T-cell (primary cell): Measurements from ENCODE around the gene FHIT. TPM values are rescaled to one million over a fixed set of nuclear protein-coding genes. Genes with fewer than 3 reads are reported as not detected.

Experiments
- ATAC-seq, 4 experiments: fragments of 200-7000 bp in 3 of 4; fragments of 150-1000 bp in 1 of 4; cut with Tn5 transposase; replicated peaks in 1 of 4; 1 replicate in 3 of 4; 2 replicates in 1 of 4; pipeline ENCODE4 v1.10.0; 2021; ENCODE audit warnings: moderate library complexity in 3 of 4, mild to moderate bottlenecking in 2 of 4, moderate number of reproducible peaks in 1 of 4
- CTCF ChIA-PET, 2 donors: fragments of 300-600 bp; sonication (Branson Sonifier 250); formaldehyde crosslinking; loops; one replicate each; lab custom pipeline; 2022; ENCODE audit warnings: antibody characterized with exemption in 2 of 2; lab: Charles Lee
- POLR2A ChIA-PET, 2 donors: fragments of 300-600 bp; sonication (Branson Sonifier 250); formaldehyde crosslinking; loops; one replicate each; lab custom pipeline; 2022; ENCODE audit warnings: antibody characterized with exemption in 2 of 2; lab: Charles Lee
- DNase-seq, 35 experiments: peaks; one replicate each; pipeline versions ENCODE4 v3.0.0 to v3.0.0-alpha.2; 2013 to 2023
- H3K27ac ChIP-seq: one replicate; pipeline ENCODE4 v1.5.1; 2013; ENCODE audit warnings: low read length
- H3K27me3 ChIP-seq, 2 experiments: replicated peaks in 1 of 2; 1 replicate in 1 of 2; 2 replicates in 1 of 2; pipeline versions ENCODE4 v1.6.1 to v1.7.0; 2013; ENCODE audit warnings: low read length in 1 of 2, mixed read lengths in 1 of 2; ENCODE audit not compliant: control insufficient read depth in 2 of 2, insufficient read depth in 2 of 2; ENCODE audit errors: extremely low read depth in 1 of 2
- H3K36me3 ChIP-seq, 2 donors: 1 replicate in 1 of 2; 2 replicates in 1 of 2; pipeline versions ENCODE4 v1.6.1 to v1.7.0; 2013; ENCODE audit warnings: low read length in 1 of 2; ENCODE audit not compliant: control insufficient read depth in 2 of 2, insufficient read depth in 1 of 2; ENCODE audit errors: extremely low read depth in 1 of 2
- H3K4me1 ChIP-seq, 2 experiments: 1 replicate in 1 of 2; 2 replicates in 1 of 2; pipeline versions ENCODE4 v1.6.1 to v1.7.0; 2013; ENCODE audit warnings: low read length in 2 of 2, mixed read lengths in 1 of 2; ENCODE audit not compliant: insufficient read depth in 2 of 2, control insufficient read depth in 1 of 2; ENCODE audit errors: extremely low read depth in 1 of 2
- H3K4me3 ChIP-seq, 2 donors: 1 replicate in 1 of 2; 2 replicates in 1 of 2; pipeline versions ENCODE4 v1.5.1 to v1.7.0; 2013; ENCODE audit warnings: mild to moderate bottlenecking in 2 of 2, low read length in 1 of 2, moderate library complexity in 1 of 2; ENCODE audit not compliant: control insufficient read depth in 1 of 2; ENCODE audit errors: extremely low read depth in 1 of 2
- H3K9me3 ChIP-seq: 2 replicates; pipeline ENCODE4 v1.7.0; 2013
- H3K27ac Mint-ChIP-seq, 2 donors: one replicate each; pipeline ENCODE4 v1.8.0; 2020 to 2021; ENCODE audit warnings: mild to moderate bottlenecking in 2 of 2, mixed read lengths in 2 of 2
- H3K27me3 Mint-ChIP-seq, 2 donors: one replicate each; pipeline ENCODE4 v1.8.0; 2021 to 2022; ENCODE audit warnings: mixed read lengths in 2 of 2
- H3K36me3 Mint-ChIP-seq: one replicate; pipeline ENCODE4 v1.8.0; 2021; ENCODE audit warnings: mixed read lengths
- H3K4me1 Mint-ChIP-seq, 3 donors: one replicate each; pipeline ENCODE4 v1.8.0; 2020 to 2022; ENCODE audit warnings: mixed read lengths in 3 of 3, mild to moderate bottlenecking in 1 of 3
- H3K4me3 Mint-ChIP-seq, 3 donors: one replicate each; pipeline ENCODE4 v1.8.0; 2020 to 2022; ENCODE audit warnings: mild to moderate bottlenecking in 3 of 3, mixed read lengths in 3 of 3, moderate library complexity in 3 of 3
- H3K9me3 Mint-ChIP-seq, 3 donors: one replicate each; pipeline ENCODE4 v1.8.0; 2020 to 2022; ENCODE audit warnings: mixed read lengths in 3 of 3
- WGBS: methylation state at CpG from one replicate; pipeline ENCODE4 v1.1.5; 2013; ENCODE audit warnings: missing lambda C conversion rate; ENCODE audit not compliant: insufficient coverage; 5-methylcytosine and 5-hydroxymethylcytosine counted together
- total RNA-seq, 35 experiments: library from RNA in 6 of 35; stranded (reverse) in 6 of 35; fragments of 120-200 nt in 1 of 35; gene quantifications; one replicate each; pipeline versions ENCODE4 v1.2.1 to v1.2.4 and lab custom pipeline; 2013 to 2026

The FHIT gene
- total RNA-seq, 5 donors from 2014 or later (not counting 1 experiment from before 2014, with no cell fraction given) = 33.1 to 197 (median 78.3) TPM

DNA sequence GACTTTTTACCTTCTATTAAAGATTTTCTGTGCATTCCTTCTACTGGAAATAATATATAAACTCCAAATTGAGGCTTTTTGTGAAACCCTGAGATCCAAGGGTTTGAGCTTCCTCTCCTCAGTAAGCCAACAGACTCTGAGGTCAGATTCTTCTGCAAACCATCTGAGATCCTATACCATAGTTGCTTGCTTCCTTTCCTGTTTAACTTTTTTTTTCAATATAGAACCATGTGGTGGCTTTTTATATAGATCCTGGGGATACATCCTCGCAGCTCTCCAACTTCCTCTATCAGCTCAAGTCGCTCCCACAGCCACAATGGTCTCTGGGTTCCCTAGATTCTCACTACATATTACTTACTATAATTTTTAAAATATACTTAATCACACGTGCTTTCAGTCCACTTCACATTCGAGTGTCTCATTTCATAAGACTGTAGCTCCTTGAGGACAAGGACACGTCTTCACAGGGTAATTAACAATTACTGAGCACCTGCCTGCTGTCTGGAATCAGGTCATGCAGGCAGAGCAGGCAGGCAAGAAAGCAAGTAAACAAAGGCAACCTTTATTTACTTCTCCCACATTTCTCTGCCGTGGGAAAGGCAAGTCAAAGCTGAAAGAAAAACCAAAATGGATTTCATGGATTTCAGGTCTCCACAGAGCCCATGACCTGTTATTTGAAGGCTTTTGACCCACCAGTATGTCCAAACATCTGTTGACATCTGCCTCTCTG lies 941.5 kb downstream of the FHIT start:
- no peaks in the 10 kb centered on the region for H3K9me3 Mint-ChIP-seq
- Histone ChIP-seq H3K36me3 (no peaks in the 10 kb centered on the region), H3K27ac (no peak overlapping the region), H3K4me1 (no peaks in the 10 kb centered on the region), H3K27me3 (no peaks in the 10 kb centered on the region), H3K4me3 (no peak overlapping the region), H3K9me3 (no peaks in the 10 kb centered on the region)
- no peak for ATAC-seq
- POLR2A ChIA-PET = no interaction called here
- peaks cover 2 to 14% (median 14%) of the 10 kb centered on the region in 3 donors for H3K4me1 Mint-ChIP-seq
- CTCF ChIA-PET = no interaction called here
- no peaks in the 10 kb centered on the region for H3K36me3 Mint-ChIP-seq
- no peak overlapping the region for H3K27ac Mint-ChIP-seq
- 81% methylated on average over 3 of the region's 6 CpGs for WGBS
- DNase-seq = no peak
- H3K4me3 Mint-ChIP-seq = no peak overlapping the region
- H3K27me3 Mint-ChIP-seq = no peaks in the 10 kb centered on the region

DNA sequence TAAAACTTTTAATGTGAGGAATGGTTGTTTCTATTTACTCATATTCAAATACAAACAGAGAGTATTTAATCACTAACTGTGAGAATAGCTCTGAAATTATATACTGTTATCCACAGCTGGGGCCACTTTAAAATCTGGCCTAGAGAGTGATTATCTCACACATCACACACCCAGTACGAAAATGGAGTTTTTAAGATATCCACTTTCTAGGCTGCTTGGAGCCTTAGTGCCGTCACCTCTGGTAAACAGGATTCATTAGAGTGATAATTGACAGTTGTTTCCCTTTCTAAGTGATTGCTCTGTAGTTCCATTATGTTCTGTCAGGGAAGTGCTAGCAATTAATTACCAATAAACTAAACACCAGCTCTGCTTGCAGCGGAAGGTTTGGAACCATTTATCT lies 942.4 kb downstream of the FHIT start:
- DNase-seq (no peak), ATAC-seq (no peak)
- H3K27ac ChIP-seq = no peak overlapping the region
- no peak overlapping the region for H3K4me3 ChIP-seq
- Mint-ChIP-seq H3K36me3 (no peaks in the 10 kb centered on the region), H3K9me3 (no peaks in the 10 kb centered on the region), H3K4me3 (no peak overlapping the region), H3K27me3 (peaks cover 0 to 3% of the 10 kb centered on the region in 2 donors), H3K27ac (no peak overlapping the region), H3K4me1 (peaks cover 3 to 10% (median 7%) of the 10 kb centered on the region in 3 donors)
- H3K36me3 ChIP-seq = no peaks in the 10 kb centered on the region
- H3K27me3 ChIP-seq = no peaks in the 10 kb centered on the region
- no peaks in the 10 kb centered on the region for H3K9me3 ChIP-seq
- POLR2A ChIA-PET = no interaction called here
- CTCF ChIA-PET = interaction anchor here (0.6 kb wide), 2 partner anchors 1613 to 1949 kb away, joined by 3 read pairs; no protein-coding TSS in a partner anchor
- H3K4me1 ChIP-seq = no peaks in the 10 kb centered on the region
- no CpG with 5 or more reads among the region's 3 CpGs for WGBS

DNA sequence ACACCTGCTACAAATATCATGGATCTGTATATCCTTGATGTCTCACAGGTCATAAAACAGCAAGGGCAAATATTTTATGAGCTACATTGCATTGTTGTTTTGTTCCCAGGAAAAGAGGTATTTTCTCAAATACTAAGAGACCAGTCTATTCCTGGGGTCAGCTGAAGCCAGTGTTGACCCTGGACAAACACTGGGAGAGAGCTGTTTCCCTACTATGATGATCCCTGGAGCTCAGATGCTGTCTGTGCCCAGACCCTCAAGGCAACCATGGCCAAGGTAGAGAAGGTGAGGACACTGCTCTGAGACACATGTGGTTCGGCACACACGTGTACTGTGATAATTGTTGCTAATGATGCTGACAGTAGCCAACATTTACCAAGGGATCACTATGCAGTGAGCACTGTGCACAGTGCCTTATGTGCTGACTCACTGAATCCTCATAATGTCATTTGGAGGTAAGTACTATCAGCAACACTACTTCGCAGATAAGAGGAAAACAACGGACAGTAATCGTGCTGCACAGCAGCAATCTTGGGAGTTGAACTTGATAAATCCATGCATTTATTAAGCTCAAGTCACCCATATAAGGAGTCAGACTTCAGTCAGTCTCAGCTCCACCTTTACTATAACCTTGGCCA lies 943.6 kb downstream of the FHIT start:
- Mint-ChIP-seq H3K27me3 (peaks cover 0 to 5% of the 10 kb centered on the region in 2 donors), H3K36me3 (no peaks in the 10 kb centered on the region), H3K4me1 (peaks cover 5 to 9% (median 6%) of the 10 kb centered on the region in 3 donors), H3K27ac (no peak overlapping the region), H3K4me3 (no peak overlapping the region), H3K9me3 (no peaks in the 10 kb centered on the region)
- H3K4me1 ChIP-seq = peaks cover under 1 to 4% of the 10 kb centered on the region in 2 experiments
- WGBS = 85% methylated on average over 3 of the region's 5 CpGs
- no peaks in the 10 kb centered on the region for H3K9me3 ChIP-seq
- CTCF ChIA-PET = no interaction called here
- no peak overlapping the region for H3K27ac ChIP-seq
- ATAC-seq (no peak), DNase-seq (no peak)
- H3K36me3 ChIP-seq = no peaks in the 10 kb centered on the region
- H3K27me3 ChIP-seq = no peaks in the 10 kb centered on the region
- no peak overlapping the region for H3K4me3 ChIP-seq
- POLR2A ChIA-PET = no interaction called here

DNA sequence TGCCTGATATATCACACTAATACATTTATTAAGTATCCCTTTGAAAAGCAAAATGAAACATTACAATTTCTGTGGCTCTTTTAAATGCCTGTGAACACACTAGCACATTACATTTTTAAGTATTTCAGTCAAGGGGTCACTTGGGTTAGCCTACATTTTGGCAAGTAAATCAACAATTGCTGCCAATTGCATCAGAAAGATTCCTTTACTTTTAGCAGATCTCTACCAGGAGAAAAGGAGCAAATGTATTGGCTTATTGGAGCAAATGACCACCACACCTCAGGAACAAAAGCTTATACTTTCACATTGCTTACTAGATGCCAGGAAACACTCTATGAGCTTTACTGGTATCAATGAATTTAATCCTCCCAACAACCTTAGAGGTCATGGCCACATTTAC lies 947.1 kb downstream of the FHIT start:
- CTCF ChIA-PET = no interaction called here
- Histone ChIP-seq H3K4me1 (peaks cover 3 to 4% of the 10 kb centered on the region in 2 experiments), H3K9me3 (no peaks in the 10 kb centered on the region), H3K36me3 (no peaks in the 10 kb centered on the region), H3K27me3 (no peaks in the 10 kb centered on the region), H3K27ac (no peak overlapping the region), H3K4me3 (no peak overlapping the region)
- DNase-seq = no peak
- peaks cover 6 to 16% (median 6%) of the 10 kb centered on the region in 3 donors for H3K4me1 Mint-ChIP-seq
- H3K9me3 Mint-ChIP-seq = peaks cover 0 to 4% (median 0%) of the 10 kb centered on the region in 3 donors
- no peak overlapping the region for H3K4me3 Mint-ChIP-seq
- no peak overlapping the region for H3K27ac Mint-ChIP-seq
- no peak for ATAC-seq
- H3K36me3 Mint-ChIP-seq = no peaks in the 10 kb centered on the region
- POLR2A ChIA-PET = no interaction called here
- H3K27me3 Mint-ChIP-seq = peaks cover 0 to 8% of the 10 kb centered on the region in 2 donors

DNA sequence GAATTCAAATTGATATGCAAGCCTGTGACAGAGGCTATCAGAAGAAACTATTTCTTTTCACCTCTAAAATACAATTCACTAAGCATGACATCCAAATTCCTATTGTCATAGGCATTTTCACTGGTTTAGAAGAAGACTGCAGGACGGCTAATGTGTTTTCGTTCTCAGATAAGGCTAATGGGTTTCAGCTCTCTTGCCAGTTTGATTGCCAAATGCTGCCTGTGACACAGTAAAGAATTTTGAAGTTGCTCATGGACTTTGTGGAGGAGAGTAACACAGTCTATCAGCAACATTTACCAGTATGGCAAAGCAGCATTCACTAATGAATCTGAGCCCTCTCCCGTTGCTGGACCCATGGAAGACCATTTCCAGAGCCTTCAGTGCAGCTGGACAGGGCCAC lies 948.1 kb downstream of the FHIT start:
- H3K27ac ChIP-seq = no peak overlapping the region
- peaks cover 2% of the 10 kb centered on the region for H3K36me3 Mint-ChIP-seq
- H3K9me3 ChIP-seq = no peaks in the 10 kb centered on the region
- no peak overlapping the region for H3K27ac Mint-ChIP-seq
- WGBS = 69% methylated on average over 3 of the region's 3 CpGs
- H3K27me3 ChIP-seq = no peaks in the 10 kb centered on the region
- peaks cover 6 to 16% (median 6%) of the 10 kb centered on the region in 3 donors for H3K4me1 Mint-ChIP-seq
- H3K4me3 Mint-ChIP-seq = no peak overlapping the region
- DNase-seq (no peak), ATAC-seq (no peak)
- H3K27me3 Mint-ChIP-seq = peaks cover 0 to 8% of the 10 kb centered on the region in 2 donors
- peaks cover 3 to 4% of the 10 kb centered on the region in 2 experiments for H3K4me1 ChIP-seq
- no peaks in the 10 kb centered on the region for H3K36me3 ChIP-seq
- H3K9me3 Mint-ChIP-seq = peaks cover 0 to 4% (median 3%) of the 10 kb centered on the region in 3 donors
- H3K4me3 ChIP-seq = no peak overlapping the region
- CTCF ChIA-PET = interaction anchor here in 1 of 2 donors (0.9 kb wide), 1 partner anchor 323 kb away, joined by 3 read pairs; no protein-coding TSS in a partner anchor
- POLR2A ChIA-PET = no interaction called here

DNA sequence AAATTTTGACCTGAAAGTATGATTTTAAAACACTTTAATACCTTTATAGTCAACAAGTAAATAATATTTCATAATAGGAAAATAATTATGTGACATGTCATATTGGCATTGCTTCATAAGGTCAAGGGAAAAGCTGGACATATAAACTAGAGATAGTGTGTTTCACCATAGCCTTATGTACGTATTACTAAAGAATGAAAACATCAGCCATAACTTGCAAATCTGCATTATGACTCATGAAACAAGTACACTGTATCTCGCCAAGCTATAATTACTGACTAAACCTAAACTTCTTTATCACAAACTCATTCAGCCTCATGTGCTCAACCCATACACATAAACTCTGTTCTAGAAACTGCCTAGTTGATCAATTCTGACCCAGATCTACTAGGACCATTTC lies 950.1 kb downstream of the FHIT start:
- WGBS = 100% methylated on average over 1 of the region's 2 CpGs
- POLR2A ChIA-PET = no interaction called here
- DNase-seq = no peak
- Histone ChIP-seq H3K27ac (no peak overlapping the region), H3K27me3 (no peaks in the 10 kb centered on the region), H3K4me1 (peaks cover 3 to 4% of the 10 kb centered on the region in 2 experiments), H3K4me3 (no peak overlapping the region), H3K9me3 (no peaks in the 10 kb centered on the region), H3K36me3 (no peaks in the 10 kb centered on the region)
- Mint-ChIP-seq H3K4me3 (no peak overlapping the region), H3K9me3 (peaks cover 0 to 6% (median 4%) of the 10 kb centered on the region in 3 donors), H3K4me1 (peaks cover 6 to 21% (median 6%) of the 10 kb centered on the region in 3 donors), H3K36me3 (peaks cover 2% of the 10 kb centered on the region), H3K27me3 (peaks cover 0 to 8% of the 10 kb centered on the region in 2 donors), H3K27ac (no peak overlapping the region)
- ATAC-seq = no peak
- CTCF ChIA-PET = interaction anchor here in 1 of 2 donors (0.5 kb wide), 1 partner anchor 32 kb away, joined by 3 read pairs; no protein-coding TSS in a partner anchor
